IPS-18a (cell line): Measurements from ENCODE around the gene C2orf68.
"Not testable (repeated sequence)": the region's sequence is repeated elsewhere in the genome, so short reads cannot be mapped to it uniquely, and the experiment has no call there.

ENCODE experiments used
- H3K27ac ChIP-seq: one replicate; pipeline ENCODE4 v1.5.1; 2013; ENCODE audit warnings: low read length
- H3K27me3 ChIP-seq: one replicate; pipeline ENCODE4 v1.6.1; 2013; ENCODE audit warnings: mild to moderate bottlenecking, low read length; ENCODE audit not compliant: control insufficient read depth, insufficient read depth
- H3K36me3 ChIP-seq: one replicate; pipeline ENCODE4 v1.6.1; 2013; ENCODE audit warnings: low read depth, low read length; ENCODE audit not compliant: control insufficient read depth
- H3K4me1 ChIP-seq: one replicate; pipeline ENCODE4 v1.6.1; 2013; ENCODE audit warnings: low read depth, low read length; ENCODE audit not compliant: control insufficient read depth
- H3K4me3 ChIP-seq: one replicate; pipeline ENCODE4 v1.5.1; 2013; ENCODE audit warnings: low read length
- H3K9ac ChIP-seq: one replicate; pipeline ENCODE4 v1.6.1; 2013; ENCODE audit warnings: mild to moderate bottlenecking, low read length, moderate library complexity
- H3K9me3 ChIP-seq: one replicate; pipeline ENCODE4 v1.6.1; 2013; ENCODE audit warnings: low read depth, low read length; ENCODE audit not compliant: control insufficient read depth

The C2orf68 gene

DNA sequence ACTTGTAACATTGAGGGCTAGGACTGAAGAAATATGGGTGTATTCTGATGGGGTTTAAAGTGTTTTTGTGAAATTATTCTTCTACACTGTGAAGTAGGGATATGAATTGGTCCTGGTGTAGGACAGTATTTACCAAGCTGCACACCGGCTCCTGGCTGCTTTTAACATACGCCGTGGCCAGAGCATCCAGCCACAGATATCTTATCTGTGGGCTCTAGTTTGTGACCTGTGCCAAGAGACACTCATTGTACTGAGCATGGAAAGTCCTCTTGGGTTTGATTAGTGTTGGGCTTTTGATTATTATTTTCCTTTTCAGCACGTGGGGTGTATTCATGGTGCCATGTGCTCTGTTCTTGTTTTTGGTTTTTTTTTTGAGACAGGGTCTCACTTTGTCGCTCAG, 12.1 kb upstream of the C2orf68 start:
- H3K4me1 ChIP-seq: no peaks in the 10 kb centered on the region
- H3K36me3 ChIP-seq: peaks cover 95% of the 10 kb centered on the region
- no peaks in the 10 kb centered on the region for H3K27me3 ChIP-seq
- H3K9ac ChIP-seq: no peak overlapping the region
- no peak overlapping the region for H3K4me3 ChIP-seq
- H3K9me3 ChIP-seq: no peaks in the 10 kb centered on the region
- H3K27ac ChIP-seq: no peak overlapping the region

DNA sequence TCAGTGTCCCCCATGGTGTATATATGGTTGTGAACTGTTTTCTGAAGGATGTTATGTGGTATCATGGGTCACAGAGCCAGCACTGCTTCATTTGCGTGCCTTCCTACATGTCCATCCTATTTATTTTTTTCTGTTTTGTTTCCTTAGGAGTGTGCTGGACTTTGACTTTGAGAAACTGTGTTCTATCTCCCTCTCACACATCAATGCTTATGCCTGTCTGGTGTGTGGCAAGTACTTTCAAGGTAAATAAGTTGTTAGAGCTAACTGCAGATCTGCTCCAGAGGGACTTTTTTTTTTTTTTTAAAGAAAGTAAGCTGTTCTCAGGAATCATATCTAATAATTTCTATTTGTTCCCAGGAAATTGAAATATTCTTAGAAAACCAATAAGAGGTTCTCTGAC, 9.5 kb upstream of the C2orf68 start:
- H3K9ac ChIP-seq: no peak overlapping the region
- peaks cover 77% of the 10 kb centered on the region for H3K36me3 ChIP-seq
- H3K4me1 ChIP-seq: peaks cover 6% of the 10 kb centered on the region
- no peaks in the 10 kb centered on the region for H3K27me3 ChIP-seq
- no peaks in the 10 kb centered on the region for H3K9me3 ChIP-seq
- no peak overlapping the region for H3K27ac ChIP-seq
- no peak overlapping the region for H3K4me3 ChIP-seq

DNA sequence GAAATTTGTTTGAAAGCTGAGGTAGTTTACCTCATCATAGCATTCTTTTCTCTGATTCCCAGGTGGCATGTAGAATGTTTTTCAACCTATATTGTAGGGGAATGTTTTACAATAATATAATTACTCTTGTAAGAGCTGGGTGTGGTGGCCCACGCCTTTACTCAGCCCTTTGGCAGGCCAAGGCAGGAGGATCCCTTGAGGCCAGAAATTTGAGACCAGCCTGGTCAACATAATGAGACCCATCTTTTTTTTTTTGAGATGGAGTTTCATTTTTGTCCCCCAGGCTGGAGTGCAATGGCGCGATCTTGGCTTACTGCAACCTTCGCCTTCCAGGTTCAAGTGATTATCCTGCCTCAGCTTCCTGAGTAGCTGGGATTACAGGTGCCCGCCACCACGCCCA, 7.8 kb upstream of the C2orf68 start:
- peaks cover 60% of the 10 kb centered on the region for H3K36me3 ChIP-seq

DNA sequence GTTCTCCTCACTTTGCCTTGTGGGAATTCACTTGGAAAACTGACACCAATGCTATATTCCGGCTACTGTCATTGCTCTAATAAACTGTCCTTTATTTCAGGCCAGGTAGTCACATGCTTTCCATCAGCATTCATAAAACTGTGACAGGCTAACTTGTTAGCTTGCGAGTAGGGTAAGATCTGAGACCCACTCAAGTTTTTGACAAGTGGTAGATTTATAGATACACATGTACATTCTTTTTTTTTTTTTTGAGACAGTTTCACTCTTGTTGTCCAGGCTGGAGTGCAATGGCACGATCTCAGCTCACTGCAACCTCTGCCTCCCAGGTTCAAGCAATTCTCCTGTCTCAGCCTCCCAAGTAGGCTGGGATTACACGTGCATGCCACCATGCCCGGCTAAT, 5.9 kb upstream of the C2orf68 start:
- H3K9me3 ChIP-seq, H3K4me1 ChIP-seq, H3K9ac ChIP-seq, H3K27me3 ChIP-seq, H3K27ac ChIP-seq: not testable (repeated sequence)
- H3K4me3 ChIP-seq: peak overlapping the region; percentile 89
- peaks cover 41% of the 10 kb centered on the region for H3K36me3 ChIP-seq

More for the DNA sequence above, 7.8 kb upstream of the C2orf68 start:
- no peaks in the 10 kb centered on the region for H3K9me3 ChIP-seq
- no peak overlapping the region for H3K9ac ChIP-seq
- H3K27ac ChIP-seq: no peak overlapping the region
- H3K4me1 ChIP-seq: peaks cover 6% of the 10 kb centered on the region
- no peaks in the 10 kb centered on the region for H3K27me3 ChIP-seq
- no peak overlapping the region for H3K4me3 ChIP-seq

DNA sequence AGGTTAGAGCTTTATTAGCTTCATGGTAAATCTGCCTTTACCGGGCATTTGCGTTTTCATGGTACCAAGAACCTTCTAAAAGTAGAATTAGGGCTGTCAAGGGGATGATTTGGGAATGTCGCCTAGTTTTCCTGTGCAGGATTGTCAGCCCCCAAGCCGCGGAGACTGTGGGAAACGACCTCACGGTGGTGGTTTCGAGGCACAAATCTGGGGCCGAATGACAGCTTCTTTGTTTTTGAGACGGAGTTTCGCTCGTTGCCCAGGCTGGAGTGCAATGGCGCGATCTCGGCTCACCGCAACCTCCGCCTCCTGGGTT, 3.5 kb upstream of the C2orf68 start:
- Histone ChIP-seq H3K4me1 (peaks cover 6% of the 10 kb centered on the region), H3K27ac (no peak overlapping the region), H3K9me3 (no peaks in the 10 kb centered on the region), H3K27me3 (no peaks in the 10 kb centered on the region), H3K36me3 (peaks cover 22% of the 10 kb centered on the region), H3K9ac (peak overlapping the region; percentile 94), H3K4me3 (peak overlapping the region; percentile 89)

DNA sequence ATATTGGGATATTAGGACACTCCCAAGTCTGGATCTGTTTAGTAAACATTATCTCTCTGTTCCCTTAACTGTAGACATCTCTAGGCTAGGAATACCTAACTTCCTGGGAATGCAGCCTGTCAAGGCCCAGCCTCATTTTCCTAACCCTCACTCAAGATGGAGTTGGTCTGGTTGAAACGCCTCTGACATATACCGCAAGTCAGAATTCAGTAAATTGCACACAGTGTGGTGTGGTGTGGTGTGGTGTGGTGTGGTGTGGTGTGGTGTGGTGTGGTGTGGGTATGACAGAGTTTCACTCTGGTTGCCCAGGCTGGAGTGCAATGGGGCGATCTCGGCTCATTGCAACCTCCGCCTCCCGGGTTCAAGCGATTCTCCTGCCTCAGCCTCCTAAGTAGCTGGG, 2.9 kb upstream of the C2orf68 start:
- not testable (repeated sequence) for H3K9me3 ChIP-seq, H3K27me3 ChIP-seq, H3K4me3 ChIP-seq, H3K9ac ChIP-seq, H3K27ac ChIP-seq, H3K4me1 ChIP-seq
- H3K36me3 ChIP-seq: peaks cover 16% of the 10 kb centered on the region

DNA sequence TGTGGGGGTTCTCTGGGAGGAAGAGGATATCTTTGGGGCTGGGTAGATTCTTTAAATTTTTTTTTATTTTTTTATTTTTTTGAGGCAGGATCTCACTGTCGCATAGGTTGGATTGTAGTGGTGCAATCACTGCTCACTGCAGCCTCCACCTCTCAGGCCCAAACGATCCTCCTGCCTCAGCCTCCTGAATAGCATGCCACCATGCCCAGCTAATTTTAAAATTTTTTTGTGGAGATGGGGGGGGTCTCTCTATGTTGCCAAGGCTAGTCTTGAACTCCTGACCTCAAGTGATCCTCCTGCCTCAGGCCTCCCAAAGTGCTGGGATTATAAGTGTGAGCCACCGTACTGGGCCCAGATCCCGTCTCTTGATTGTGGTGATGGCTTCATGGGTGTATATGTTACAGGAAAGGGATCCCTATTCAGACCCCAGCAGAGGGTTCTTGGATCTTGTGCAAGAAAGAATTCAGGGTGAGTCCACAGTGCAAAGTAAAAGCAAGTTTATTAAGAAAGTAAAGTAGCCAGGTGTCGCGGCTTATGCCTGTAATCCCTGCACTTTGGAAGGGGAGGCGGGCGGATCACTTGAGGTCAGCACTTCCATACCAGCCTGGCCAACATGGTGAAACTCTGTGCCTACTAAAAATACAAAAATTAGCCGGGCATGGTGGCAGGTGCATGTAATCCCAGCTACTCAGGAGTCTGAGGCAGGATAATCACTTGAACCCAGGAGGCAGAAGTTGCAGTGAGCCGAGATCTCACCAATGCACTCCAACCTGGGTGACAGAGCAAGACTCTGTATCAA, 2.0 kb upstream of the C2orf68 start:
- Histone ChIP-seq H3K4me1 (peaks cover 6% of the 10 kb centered on the region), H3K36me3 (peaks cover 14% of the 10 kb centered on the region), H3K9ac (no peak overlapping the region), H3K9me3 (no peaks in the 10 kb centered on the region), H3K4me3 (no peak overlapping the region), H3K27me3 (no peaks in the 10 kb centered on the region), H3K27ac (no peak overlapping the region)

DNA sequence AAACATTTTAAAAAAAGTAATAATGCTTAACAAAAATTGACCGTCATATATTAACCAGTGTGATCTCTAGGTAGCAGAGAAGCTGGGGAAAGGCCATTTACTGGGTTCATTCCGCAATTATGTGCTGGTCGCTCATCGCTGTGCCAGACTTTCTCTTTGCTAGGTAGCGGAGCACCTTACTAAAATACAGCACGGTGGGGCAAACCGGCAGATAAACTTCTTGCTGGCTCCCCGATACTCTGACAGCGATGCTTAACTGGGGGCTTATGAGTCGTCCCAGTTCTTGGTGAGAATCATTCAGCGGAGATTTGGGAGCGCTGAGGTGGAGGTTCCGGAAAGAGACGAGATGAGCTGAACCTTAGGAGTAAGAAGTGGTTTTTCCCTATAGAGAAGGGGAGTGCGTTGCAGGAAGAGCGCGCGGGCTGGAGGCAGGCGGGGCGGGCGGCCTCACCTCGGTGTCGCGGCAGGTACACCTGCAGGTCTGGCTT, 605 bp downstream of the C2orf68 start:
- Histone ChIP-seq H3K27me3 (no peaks in the 10 kb centered on the region), H3K4me3 (peak overlapping the region; percentile 94), H3K36me3 (peaks cover 20% of the 10 kb centered on the region), H3K9me3 (no peaks in the 10 kb centered on the region), H3K9ac (peak overlapping the region; percentile 75), H3K4me1 (no peaks in the 10 kb centered on the region), H3K27ac (no peak overlapping the region)

DNA sequence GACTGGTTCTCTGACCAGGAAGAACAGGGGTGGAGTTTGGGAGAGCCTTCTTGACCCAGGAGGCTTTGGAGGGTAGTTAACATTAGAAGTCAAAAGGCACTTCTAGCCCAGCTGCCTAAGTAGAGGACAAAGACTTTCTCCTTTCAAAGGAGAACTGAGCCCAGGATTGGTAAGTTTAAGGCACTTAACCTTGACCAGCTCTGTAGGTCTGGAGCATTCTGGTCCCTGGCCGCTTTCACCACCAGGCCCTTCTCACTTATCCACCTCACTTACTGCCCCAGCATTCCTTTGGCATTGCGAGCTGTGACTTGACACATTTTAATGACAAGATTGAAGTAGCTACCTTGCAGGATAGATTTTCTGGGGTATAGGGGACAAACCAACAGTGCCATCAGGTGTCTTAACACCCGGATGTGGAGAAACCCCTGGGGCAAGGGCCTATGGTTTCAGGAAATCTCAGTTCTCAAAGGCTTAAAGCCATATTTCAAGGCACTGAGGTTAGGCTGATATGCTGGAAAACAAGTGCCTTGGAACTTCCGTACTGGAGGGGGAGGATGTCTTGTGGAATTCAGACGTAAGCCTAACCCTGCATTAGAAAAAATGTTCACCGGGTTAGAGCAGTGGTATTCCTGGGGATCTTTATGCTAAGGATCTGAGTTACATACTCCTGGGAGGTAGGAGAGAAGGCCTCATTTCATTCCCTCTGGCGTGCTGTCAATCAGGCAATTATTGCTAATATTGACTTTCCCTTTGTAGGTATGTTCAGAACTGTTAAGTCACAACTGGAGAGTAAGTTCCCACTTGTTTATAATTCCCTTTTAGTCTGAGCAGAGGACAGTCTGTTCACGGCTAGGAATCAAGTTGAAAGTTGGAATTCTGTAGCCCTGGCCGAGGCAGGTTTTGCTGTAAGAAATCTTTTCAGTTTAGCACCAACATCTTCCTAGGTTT, 4.3 kb downstream of the C2orf68 start:
- no peaks in the 10 kb centered on the region for H3K9me3 ChIP-seq
- H3K36me3 ChIP-seq: peaks cover 20% of the 10 kb centered on the region
- H3K4me3 ChIP-seq: no peak overlapping the region
- H3K27ac ChIP-seq: no peak overlapping the region
- no peaks in the 10 kb centered on the region for H3K4me1 ChIP-seq
- no peak overlapping the region for H3K9ac ChIP-seq
- H3K27me3 ChIP-seq: no peaks in the 10 kb centered on the region

DNA sequence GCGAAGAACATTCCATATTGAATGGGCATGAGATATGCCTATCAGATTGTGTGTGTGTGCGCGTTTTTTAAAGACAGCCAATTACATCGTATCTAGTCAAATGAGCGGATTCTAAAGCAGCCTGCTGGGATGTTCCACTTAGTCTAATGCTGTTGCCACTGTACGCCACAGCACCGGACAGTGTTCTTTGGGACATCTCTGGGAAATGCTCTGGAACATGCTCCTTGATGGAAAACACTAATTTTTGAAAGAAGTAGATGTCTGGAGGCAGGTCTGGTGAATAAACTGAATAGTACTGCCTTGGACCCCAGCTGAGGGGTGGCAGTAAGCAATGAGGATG, 5.8 kb downstream of the C2orf68 start:
- Histone ChIP-seq H3K27me3 (no peaks in the 10 kb centered on the region), H3K4me3 (no peak overlapping the region), H3K36me3 (peaks cover 20% of the 10 kb centered on the region), H3K4me1 (no peaks in the 10 kb centered on the region), H3K27ac (no peak overlapping the region), H3K9me3 (no peaks in the 10 kb centered on the region), H3K9ac (no peak overlapping the region)

DNA sequence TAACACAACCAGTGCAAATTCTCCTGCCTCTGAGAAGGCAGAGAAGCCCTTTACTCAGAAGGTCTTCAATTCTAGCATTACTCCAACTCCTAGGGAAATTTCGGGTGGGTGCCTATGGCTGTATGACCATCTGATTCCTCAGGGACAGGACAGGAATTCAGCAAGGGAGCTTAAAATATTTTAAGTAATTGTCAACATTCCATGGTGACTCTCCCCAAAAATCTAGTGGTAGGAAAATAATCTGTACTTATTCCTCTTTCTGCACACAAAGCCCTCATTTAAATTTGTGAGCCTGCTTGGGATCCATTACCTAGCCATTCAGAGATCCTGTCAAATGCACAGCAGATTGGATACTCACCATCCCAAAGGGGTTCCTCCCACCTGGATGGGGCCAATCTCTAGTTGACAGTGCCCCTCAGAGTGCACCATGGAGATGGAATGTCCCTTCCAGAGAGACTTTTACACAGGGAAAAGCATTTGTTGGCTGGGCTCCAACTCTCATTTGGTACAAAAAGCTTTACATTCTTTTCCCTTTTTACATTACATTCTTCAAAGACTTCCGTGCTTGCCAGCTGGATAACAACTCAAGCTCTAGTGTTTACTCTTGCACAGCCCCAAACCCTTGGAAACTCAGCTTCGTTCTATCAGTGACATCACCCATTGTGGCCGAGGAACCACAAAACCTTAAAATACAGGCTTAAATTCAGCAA, 6.3 kb downstream of the C2orf68 start:
- Histone ChIP-seq H3K36me3 (peaks cover 20% of the 10 kb centered on the region), H3K27ac (no peak overlapping the region), H3K9ac (no peak overlapping the region), H3K4me1 (no peaks in the 10 kb centered on the region), H3K9me3 (no peaks in the 10 kb centered on the region), H3K4me3 (no peak overlapping the region), H3K27me3 (no peaks in the 10 kb centered on the region)
